ENCODE data around the gene GLDC.
A peak's percentile ranks its signal among the peaks of the same experiment; 100 is the strongest.
"Not testable (repeated sequence)": the region's sequence is repeated elsewhere in the genome, so short reads cannot be mapped to it uniquely, and the experiment has no call there.

The GLDC gene

DNA sequence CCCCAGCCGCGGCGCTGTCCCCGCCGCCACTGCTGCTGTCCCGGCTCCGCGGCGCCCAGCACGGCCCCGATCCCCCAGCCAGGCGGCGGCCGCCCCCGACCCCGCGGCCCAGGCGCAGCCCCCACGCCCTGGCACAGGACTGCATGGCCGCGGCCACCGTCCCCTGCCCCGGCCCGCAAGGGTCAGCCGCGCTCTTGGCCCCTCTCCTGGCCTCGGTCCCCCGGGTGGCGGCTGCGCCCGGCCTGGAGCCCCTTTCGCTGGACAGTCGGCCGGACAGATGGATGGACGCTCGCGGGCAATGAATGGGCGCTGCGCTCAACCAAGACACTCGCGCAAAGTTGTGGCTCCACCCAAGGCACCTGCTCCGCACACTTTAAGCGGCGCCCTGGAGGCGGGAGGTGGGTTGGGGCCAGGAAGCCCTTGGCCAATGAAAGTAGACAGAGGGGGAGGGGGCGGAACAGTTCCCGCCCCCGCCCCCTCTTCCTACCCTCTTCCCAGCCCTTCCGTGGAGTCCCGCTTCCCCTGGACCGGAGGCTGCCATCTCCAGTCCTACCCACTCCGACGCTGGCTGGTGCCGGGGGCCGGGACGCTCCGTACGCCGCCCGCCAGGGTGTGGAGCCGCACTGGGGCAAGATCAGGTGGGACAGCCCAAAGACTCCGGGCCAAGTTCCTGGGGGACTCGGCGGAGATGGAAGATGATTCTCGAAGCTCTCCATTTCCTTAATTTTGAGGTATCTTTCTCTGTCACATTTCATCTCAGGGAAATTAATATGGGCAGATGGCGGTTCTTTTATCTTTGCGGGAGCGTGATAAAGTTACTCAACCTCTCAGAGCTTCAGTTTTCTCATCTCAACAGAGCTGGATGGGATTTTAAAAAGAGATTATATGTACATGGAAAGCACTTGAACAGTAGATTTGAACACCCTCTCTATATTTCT is at the start of gene GLDC:
TSS of gene GLDC (minus strand) at position 375 of the 938 bp plus-strand sequence. CDS start at position 145, 230 bp downstream.
- DNase-seq = peak; percentile 77

- DNase-seq = no peak
These were observed 47.4 kb upstream of the GLDC start for GRCh38 chr9:6692881-6693361.

- DNase-seq = no peak
These were observed 46.9 kb upstream of the GLDC start for GRCh38 chr9:6692433-6692832.

- not testable (repeated sequence) for DNase-seq
These were observed 45.1 kb upstream of the GLDC start for GRCh38 chr9:6690675-6691070.

DNA sequence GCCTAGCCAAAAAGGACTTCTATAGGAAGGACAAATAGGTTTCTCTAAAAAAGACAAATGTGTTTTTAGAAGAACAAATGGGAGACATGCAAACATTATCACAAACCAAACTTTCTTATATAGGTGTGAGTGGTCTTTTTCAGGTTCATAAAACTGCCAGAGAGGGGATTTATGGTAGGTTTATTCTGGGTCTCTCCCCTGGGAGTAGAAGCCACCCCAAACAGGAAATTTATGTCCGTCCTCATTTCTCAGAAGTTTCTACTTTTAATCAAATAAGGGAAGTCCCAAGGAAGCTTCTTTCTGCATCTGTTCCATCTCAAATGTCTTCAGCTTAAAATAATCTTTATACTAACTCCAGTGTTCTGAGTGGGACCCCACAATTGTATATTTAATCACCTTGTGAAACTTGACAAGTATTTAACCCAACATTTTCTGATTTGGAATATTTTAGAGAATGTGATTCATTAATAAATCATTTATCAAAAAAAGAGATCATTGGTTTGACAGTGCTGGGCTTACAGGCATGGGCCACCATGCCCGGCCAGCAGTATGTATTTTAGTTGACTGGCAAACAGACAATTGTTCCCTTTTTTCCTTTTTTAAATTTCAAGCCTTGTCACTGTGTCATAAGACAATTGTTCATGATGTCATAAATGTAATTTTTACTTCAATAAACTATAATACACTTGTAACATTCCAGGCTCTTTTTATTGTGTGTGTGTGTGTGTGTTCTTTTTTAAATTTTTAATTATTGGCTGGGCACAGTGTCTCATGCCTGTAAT is 44.6 kb upstream of the GLDC start:
- no peak for DNase-seq

DNA sequence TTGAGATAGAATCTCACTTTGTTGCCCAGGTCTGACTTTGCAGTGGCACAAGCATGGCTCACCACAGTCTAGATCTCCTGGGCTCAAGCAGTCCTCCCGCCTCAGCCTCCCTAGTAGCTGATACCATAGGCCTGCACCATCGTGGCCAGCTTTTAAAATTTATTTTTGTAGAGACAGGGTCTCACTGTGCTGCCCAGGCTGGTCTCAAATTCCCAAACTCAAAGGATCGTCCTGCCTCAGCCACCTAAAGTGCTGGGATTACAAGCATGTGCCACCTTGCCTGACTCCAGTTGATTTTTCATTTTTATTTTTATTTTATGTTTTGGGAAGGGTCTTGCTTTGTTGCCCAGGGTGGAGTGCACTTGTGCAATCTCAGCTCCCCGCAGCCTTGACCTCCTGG is 41.7 kb upstream of the GLDC start:
- no peak for DNase-seq

DNA sequence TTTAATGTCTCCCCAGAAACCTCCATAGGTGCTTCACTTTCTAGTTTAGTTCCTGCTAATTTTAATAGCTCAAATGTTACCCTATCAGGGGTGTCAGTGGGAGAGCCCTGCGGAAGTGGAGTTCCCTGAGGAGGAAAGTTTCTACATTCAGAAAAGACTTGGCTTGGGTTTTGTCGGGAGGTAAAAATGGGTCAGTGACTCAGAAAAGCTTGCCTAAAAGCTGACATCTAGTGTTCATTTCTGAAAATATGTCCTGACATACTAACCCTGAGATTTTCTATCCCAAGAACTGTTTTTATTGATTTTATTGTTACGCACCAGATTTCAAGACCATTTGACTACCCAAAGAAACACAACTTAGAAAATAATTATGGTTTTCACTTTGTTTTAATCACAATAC is 40.9 kb upstream of the GLDC start:
- no peak for DNase-seq

- no peak for DNase-seq
These were observed 36.5 kb upstream of the GLDC start for GRCh38 chr9:6681957-6682501.

DNA sequence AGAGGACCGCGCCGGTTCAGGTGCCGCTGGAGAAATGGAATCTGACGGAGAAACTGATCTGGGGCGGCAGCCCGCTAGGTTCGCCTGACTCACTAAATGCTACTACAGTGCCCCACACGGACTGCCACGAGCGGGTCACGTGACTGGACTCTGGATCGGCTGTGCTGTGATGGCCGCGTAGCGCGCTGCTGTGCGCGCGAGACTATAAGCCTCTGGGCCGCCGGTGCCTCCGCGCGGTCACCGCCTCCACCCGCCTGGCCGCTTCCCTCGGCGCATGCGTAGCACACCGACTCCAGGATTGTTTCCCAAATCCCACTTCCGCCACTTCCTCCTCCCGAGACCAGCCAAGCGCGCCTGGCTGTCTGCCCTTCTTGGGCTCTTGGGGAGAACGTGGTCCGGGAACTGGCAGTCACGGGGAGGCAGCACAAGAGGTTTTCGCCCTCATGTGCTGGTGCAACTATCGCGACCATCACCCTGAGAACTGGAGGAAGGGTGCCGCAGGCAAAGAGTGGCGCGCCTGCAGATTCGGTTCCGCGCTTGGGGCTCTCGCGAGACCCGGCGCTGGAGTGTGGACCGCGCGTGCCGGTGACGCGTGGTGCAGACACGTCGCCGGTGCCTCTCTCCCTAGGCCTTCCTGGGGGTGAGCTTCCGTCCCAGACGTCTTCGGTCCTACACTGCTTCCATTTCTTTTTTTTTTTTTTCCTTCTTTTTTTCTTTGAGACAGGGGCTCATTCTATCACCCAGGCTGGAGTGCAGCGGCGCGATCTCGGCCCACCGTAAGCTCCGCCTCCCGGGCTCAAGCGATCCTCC is 35.8 kb upstream of the GLDC start:
- DNase-seq = peak; percentile 96

DNA sequence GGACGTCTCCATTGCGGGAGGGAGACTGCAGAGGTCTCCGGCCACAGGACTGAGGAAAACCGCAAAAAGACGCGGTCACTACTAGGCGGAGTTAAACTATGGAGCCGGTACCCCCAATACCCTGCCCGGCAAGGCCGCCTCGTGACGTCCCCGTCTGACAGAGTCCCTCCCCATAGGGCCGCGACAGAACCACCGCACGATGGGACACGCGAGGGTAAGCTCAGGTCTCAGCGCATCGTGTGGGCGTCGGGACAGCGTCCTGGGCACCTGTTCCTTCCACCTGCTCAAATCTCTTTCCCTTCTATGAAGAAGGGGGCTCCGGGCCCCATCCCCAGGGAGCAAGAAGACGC is 35.2 kb upstream of the GLDC start:
- peak; percentile 79 for DNase-seq

DNA sequence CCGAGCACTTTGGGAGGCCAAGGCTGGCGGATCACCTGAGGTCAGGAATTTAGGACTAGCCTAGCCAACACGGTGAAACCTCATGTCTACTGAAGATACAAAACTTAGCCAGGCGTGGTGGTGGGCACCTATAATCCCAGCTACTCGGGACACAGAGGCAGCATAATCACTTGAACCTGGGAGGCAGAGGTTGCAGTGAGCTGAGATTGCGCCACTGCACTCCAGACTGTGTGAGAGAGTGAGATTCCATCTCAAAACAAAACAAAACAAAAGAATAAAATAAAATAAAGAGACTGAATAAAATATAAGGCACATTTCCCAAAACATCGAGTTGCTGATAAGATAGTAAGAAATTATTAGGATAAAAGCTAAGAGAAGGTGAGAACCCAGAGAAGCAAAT is 32.3 kb upstream of the GLDC start:
- DNase-seq = no peak

GRCh38 chr9:6676254-6676921 is 30.9 kb upstream of the GLDC start:
- DNase-seq = no peak

DNA sequence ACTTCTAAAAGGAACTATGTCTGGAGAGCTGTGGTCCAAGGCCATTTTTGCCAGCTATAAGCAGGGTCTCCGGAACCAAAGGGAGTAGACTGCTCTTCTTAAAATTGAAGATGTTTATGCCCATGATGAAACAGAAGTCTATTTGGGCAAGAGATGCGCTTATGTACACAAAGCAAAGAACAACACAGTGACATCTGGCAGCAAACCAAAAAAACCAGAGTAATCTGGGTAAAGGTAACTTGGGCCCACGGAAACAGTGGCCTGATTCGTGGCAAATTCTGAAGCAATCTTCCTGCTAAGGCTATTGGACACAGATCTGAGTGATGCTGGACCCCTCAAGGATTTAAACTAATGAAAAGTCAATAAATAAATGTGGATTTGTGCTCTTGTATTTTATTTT is 29.7 kb upstream of the GLDC start:
- DNase-seq = no peak

GRCh38 chr9:6673326-6674025 is 27.9 kb upstream of the GLDC start:
- DNase-seq = no peak

DNA sequence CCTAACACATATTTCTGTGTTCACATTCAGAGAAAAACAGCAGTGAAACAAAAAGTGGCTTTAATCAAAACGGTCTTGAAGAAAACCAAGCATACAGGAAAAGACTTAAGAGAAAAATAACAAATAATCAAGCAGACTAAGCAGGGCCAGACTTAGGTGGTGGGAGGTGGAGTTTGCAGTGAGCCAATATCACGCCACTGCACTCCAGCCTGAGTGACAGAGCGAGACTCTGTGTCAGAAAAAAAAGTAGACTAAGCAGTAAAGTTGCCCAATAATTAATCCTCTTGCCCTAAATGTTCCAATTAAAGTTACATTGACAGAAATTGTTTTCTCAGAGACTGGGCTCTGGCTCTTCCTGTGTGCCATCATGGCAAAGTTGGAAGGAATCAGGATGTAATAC is 26.6 kb upstream of the GLDC start:
- DNase-seq = no peak

DNA sequence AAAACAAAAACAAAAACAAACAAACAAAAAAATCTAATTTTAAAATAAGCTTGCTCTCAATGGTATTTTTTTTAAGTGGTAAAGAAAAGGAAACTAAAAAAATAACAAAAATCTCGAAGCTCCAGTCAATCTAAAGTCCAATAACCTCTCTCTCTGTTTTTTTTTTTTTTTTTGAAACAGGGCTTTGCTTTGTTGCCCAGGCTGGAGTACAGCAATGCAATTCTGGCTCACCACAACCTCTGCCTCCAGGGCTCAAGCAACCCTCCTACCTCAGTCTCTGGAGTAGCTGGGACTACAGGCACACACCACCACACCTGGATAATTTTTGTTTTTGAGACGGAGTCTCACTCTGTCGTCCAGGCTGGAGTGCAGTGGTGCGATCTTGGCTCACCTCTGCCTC is 25.9 kb upstream of the GLDC start:
- DNase-seq = no peak

GRCh38 chr9:6669881-6670280 is 24.4 kb upstream of the GLDC start:
- no peak for DNase-seq

DNA sequence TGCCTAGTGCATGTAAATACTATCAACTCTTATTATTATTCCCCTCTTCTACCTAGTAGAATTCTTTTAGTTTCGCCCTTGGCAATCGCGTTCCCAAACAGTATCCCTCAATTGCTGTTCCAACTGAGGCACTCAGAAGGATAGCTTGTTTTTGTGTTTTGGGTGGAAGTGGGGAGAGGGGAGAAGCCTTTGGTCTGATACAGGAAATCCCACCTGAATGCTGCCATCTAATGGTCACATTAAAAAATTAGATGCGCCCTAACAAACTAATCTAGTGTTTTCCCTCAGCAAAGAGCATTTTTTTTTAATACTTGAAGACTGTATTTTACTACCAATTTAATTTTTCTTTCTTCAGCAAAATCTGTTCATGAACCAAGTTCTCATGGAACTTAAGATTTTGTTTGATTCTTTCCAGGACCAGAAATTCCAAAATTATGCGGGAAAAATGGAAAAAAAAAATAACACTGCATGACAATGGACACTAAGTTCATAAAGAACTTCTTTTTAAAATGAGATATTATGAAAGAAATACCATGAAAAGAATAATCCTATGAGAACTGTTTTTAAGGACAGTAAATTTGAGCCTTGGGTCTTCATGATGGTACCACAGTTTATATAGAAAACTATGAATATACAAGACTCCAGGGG is 22.2 kb upstream of the GLDC start:
- peak; percentile 36 for DNase-seq

- no peak for DNase-seq
These were observed 21.6 kb upstream of the GLDC start for GRCh38 chr9:6667080-6667479.

DNA sequence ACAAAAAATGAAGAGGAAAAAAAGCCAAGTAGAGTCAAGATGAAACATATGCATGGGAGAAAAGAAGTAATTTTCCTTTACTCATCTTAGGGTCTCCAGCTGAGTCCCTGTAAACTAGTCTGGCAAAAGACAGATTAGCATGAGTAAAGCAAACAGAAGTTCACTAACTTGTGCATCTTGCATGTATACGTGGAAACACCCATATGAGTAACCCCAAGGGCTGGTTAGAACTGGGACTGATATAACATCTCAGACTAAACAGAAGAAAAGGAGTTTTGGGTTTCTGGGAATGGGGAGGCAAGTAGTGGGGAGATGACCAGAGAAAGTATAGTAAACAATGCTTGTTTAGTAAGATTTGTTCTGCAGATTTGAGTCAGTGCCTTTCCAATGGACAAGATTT is 20.1 kb upstream of the GLDC start:
- DNase-seq = no peak

DNA sequence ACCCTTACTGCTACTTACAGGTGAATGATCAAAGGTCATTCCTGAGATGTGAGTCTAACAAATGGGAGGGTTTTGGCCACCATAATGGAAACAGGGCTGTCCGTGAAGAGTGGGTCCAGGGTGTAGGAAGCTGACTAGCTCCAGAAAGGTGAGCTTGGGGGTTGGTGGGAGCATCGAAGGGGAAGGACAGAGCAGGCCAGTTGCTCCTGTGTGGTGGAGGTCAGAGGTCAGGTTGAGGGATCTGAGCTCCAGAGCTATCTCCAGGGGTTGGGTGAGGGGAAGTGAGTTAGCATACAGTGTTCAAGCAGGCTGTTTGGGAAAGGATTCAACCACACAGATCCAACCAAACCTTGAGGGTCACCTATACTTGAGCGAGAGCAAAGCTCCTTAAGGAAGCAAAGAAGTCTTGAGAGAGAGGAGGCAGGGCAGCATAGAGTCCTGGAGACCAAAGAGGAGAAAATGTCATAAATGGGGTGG is 18.7 kb upstream of the GLDC start:
- no peak for DNase-seq
